HG03066 (cell line): ENCODE results near the gene OR6P1.

Experiments
- ATAC-seq: cut with Tn5 transposase; IDR thresholded peaks from one replicate; pipeline ENCODE4 v1.9.1; 2021; ENCODE audit warnings: low read depth; ENCODE audit not compliant: unreplicated experiment

The OR6P1 gene

GRCh38 chr1:158520955-158521665, 49.3 kb downstream of the OR6P1 start:
- ATAC-seq, result no peak

- no peak for ATAC-seq
These were observed 50.4 kb downstream of the OR6P1 start for GRCh38 chr1:158520021-158520420.

- ATAC-seq, result no peak
These were observed 53.4 kb downstream of the OR6P1 start for GRCh38 chr1:158516966-158517365.
